ENCODE measurements around the gene KCNAB2. TPM values are rescaled to one million over a fixed set of nuclear protein-coding genes. Genes with fewer than 3 reads are reported as not detected.

The KCNAB2 gene
- total RNA-seq, 2 donors from 2014 or later: 4.7 to 6.4 TPM

- DNase-seq: no peak
- Histone ChIP-seq H3K27me3 (no peaks in the 10 kb centered on the region), H3K36me3 (no peaks in the 10 kb centered on the region), H3K9ac (ENCODE audit: low read depth in 2 of 2, low read length in 2 of 2) (no peak overlapping the region), H3K27ac (no peak overlapping the region), H3K4me3 (no peak overlapping the region), H3K4me1 (no peaks in the 10 kb centered on the region), H3K9me3 (no peaks in the 10 kb centered on the region)
- intact Hi-C loops (cut with DNase I): no loop called here
- no peak for TF ChIP-seq CTCF (IDR thresholded peaks at IDR 0.05)
Observed at GRCh38 chr1:6128276-6129081, 82.8 kb downstream of the KCNAB2 start.

- Histone ChIP-seq H3K4me3 (no peak overlapping the region), H3K27ac (no peak overlapping the region), H3K9me3 (no peaks in the 10 kb centered on the region), H3K27me3 (no peaks in the 10 kb centered on the region), H3K9ac (ENCODE audit: low read depth in 2 of 2, low read length in 2 of 2) (no peak overlapping the region), H3K36me3 (no peaks in the 10 kb centered on the region), H3K4me1 (no peaks in the 10 kb centered on the region)
- no peak for DNase-seq
- no peak for TF ChIP-seq CTCF (IDR thresholded peaks at IDR 0.05)
- intact Hi-C loops (cut with DNase I): no loop called here
Observed at GRCh38 chr1:6129313-6129712, 83.6 kb downstream of the KCNAB2 start.

- no peak overlapping the region for H3K27ac ChIP-seq
- H3K27me3 ChIP-seq: no peaks in the 10 kb centered on the region
- intact Hi-C loops (cut with DNase I): no loop called here
- H3K4me3 ChIP-seq: no peak overlapping the region
- no peaks in the 10 kb centered on the region for H3K36me3 ChIP-seq
- no peak overlapping the region for H3K9ac ChIP-seq (ENCODE audit: low read depth in 2 of 2, low read length in 2 of 2)
- DNase-seq: no peak
- no peaks in the 10 kb centered on the region for H3K9me3 ChIP-seq
- no peak for TF ChIP-seq CTCF (IDR thresholded peaks at IDR 0.05)
- H3K4me1 ChIP-seq: no peaks in the 10 kb centered on the region
Observed at GRCh38 chr1:6130036-6130435, 84.3 kb downstream of the KCNAB2 start.

DNA sequence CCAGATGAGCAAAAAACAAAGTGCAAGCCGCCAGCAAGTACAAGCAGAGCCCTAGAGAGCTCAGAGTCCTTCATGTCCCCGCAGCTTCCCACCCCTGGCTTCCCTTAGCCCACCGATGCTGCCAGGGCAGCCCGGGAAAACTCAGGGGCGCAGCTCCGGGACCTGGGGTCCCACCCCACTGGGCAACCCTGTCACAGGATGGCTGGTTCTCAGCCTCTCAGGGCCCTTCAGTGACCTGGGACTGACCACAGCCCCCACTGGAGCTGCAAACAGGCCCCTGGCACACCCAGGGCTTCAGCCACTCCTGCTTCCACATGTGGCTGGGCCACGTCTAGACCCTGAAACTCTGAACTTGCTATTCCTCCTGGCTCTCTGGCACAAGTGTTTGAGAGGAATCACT, 84.9 kb downstream of the KCNAB2 start:
- no peak for TF ChIP-seq CTCF (IDR thresholded peaks at IDR 0.05)
- no peaks in the 10 kb centered on the region for H3K27me3 ChIP-seq
- H3K4me3 ChIP-seq: no peak overlapping the region
- no peak overlapping the region for H3K9ac ChIP-seq (ENCODE audit: low read depth in 2 of 2, low read length in 2 of 2)
- no peak overlapping the region for H3K27ac ChIP-seq
- no peak for DNase-seq
- intact Hi-C loops (cut with DNase I): no loop called here
- no peaks in the 10 kb centered on the region for H3K36me3 ChIP-seq
- no peaks in the 10 kb centered on the region for H3K9me3 ChIP-seq
- no peaks in the 10 kb centered on the region for H3K4me1 ChIP-seq

- Histone ChIP-seq H3K9ac (ENCODE audit: low read depth in 2 of 2, low read length in 2 of 2) (no peak overlapping the region), H3K9me3 (no peaks in the 10 kb centered on the region), H3K36me3 (no peaks in the 10 kb centered on the region), H3K27ac (no peak overlapping the region), H3K4me3 (no peak overlapping the region), H3K27me3 (no peaks in the 10 kb centered on the region), H3K4me1 (no peaks in the 10 kb centered on the region)
- no peak for DNase-seq
- intact Hi-C loops (cut with DNase I): no loop called here
- TF ChIP-seq CTCF (IDR thresholded peaks at IDR 0.05): no peak
Observed at GRCh38 chr1:6131561-6131960, 85.9 kb downstream of the KCNAB2 start.
